ENCODE measurements around the gene SRGAP1.

- TF ChIP-seq POLR2AphosphoS5 (IDR thresholded peaks at IDR 0.05; ENCODE audit: insufficient read depth in 1 of 2, low read depth in 1 of 2) (no peak), CTCF (IDR thresholded peaks at IDR 0.05) (no peak), POLR2A (IDR thresholded peaks at IDR 0.05) (no peak)
These were observed 215.2 kb downstream of the SRGAP1 start for GRCh38 chr12:64059685-64060084.

All from vagina (tissue), 2 donors.